Cardiac fibroblast (primary cell): Measurements from ENCODE around the gene RPS6KB2.
"Not testable (repeated sequence)": the region's sequence is repeated elsewhere in the genome, so short reads cannot be mapped to it uniquely, and the experiment has no call there.

ENCODE experiments used
- DNase-seq, 2 donors: peaks; one replicate each; pipeline versions ENCODE4 v3.0.0 to v3.0.0-alpha.2; 2010; ENCODE audit warnings: low read depth in 2 of 2
- H3K4me3 ChIP-seq, 2 donors: replicated peaks in 1 of 2; 1 replicate in 1 of 2; 2 replicates in 1 of 2; pipeline ENCODE4 v1.5.1; 2011; ENCODE audit warnings: low read depth in 2 of 2, low read length in 2 of 2, mild to moderate bottlenecking in 2 of 2, moderate library complexity in 1 of 2
- CTCF ChIP-seq: IDR thresholded peaks from one replicate; pipeline ENCODE4 v1.5.1; 2011; ENCODE audit warnings: low read depth, mild to moderate bottlenecking, low read length, inconsistent platforms

RPS6KB2 gene

DNA sequence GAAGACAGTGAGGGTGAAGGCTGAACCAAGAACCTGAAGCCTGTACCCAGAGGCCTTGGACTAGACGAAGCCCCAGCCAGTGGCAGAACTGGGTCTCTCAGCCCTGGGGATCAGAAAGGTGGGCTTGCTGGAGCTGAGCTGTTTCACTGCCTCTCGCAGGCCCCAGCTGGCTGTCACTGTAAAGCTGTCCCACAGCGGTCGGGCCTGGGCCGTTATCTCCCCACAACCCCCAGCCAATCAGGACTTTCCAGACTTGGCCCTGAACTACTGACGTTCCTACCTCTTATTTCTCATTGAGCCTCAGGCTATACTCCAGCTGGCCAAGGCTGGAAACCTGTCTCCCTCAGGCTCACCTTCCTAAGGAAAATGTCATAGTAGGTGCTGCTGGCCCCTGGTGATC lies 30.8 kb upstream of the RPS6KB2 start:
- no peak for TF ChIP-seq CTCF
- DNase-seq = no peak
- H3K4me3 ChIP-seq = no peak overlapping the region

- no peak overlapping the region for H3K4me3 ChIP-seq
- no peak for DNase-seq
These were observed 30.2 kb upstream of the RPS6KB2 start for GRCh38 chr11:67397986-67398660.

GRCh38 chr11:67398661-67399563 lies 29.4 kb upstream of the RPS6KB2 start:
- no peak for TF ChIP-seq CTCF
- no peak overlapping the region for H3K4me3 ChIP-seq
- DNase-seq = no peak

More at GRCh38 chr11:67397986-67398660, 30.2 kb upstream of the RPS6KB2 start:
- TF ChIP-seq CTCF = no peak

GRCh38 chr11:67400251-67400941 lies 27.9 kb upstream of the RPS6KB2 start:
- DNase-seq = peak in 1 of 2 donors; percentile 37
- no peak for TF ChIP-seq CTCF

GRCh38 chr11:67400942-67401494 lies 27.3 kb upstream of the RPS6KB2 start:
- H3K4me3 ChIP-seq = peak overlapping the region; percentile 97 to 99
- TF ChIP-seq CTCF = no peak
- DNase-seq = peak in 1 of 2 donors; percentile 15

More at GRCh38 chr11:67400251-67400941, 27.9 kb upstream of the RPS6KB2 start:
- peak overlapping the region; percentile 97 to 99 for H3K4me3 ChIP-seq

DNA sequence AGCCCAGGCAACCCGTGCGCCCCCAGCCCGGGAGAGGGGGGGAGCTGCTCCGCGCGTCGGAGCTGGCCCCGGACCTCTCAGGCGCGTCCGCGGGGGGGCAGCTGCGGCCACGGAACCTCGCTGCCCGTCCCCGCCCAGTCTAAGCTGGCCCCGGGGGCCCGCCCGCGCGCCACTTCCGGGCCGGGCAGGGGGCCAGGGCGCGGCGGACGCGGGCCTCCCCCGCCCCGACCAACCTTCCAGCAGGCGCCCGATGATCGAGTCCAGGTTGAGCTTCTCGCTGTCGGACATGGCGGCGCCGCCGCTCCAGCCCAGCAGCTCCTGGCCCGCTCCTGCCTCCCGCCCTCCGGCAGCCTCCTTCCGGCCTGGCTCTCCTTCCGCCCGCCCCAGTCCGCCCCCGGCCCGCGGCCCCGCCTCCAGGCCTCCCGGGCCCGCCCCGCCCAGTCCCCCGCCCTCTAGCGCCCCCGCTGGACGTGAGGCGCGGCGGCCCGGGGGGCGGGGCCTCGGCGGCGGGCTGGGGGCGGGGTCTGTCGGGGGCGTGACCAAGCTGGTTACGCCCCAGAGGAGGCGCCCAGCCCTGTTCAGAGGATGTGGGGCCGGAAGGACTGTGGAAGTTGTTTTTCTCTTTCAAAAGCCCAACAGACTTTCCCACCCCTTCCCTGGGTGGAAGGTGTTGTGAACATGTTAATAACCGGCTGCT lies 26.7 kb upstream of the RPS6KB2 start, which contains the start of gene PPP1CA:
Gene PPP1CA, minus strand, starts transcription at position 364 of the 697 bp plus-strand sequence. Its CDS starts 76 bp downstream, at position 288.
- DNase-seq = peak; percentile 85 to 94
- H3K4me3 ChIP-seq = peak within 1 kb of the TSS; percentile 97 to 99
- TF ChIP-seq CTCF = no peak

GRCh38 chr11:67402192-67402839 lies 26.0 kb upstream of the RPS6KB2 start:
- not testable (repeated sequence) for DNase-seq
- peak overlapping the region; percentile 19 to 39 for H3K4me3 ChIP-seq

DNA sequence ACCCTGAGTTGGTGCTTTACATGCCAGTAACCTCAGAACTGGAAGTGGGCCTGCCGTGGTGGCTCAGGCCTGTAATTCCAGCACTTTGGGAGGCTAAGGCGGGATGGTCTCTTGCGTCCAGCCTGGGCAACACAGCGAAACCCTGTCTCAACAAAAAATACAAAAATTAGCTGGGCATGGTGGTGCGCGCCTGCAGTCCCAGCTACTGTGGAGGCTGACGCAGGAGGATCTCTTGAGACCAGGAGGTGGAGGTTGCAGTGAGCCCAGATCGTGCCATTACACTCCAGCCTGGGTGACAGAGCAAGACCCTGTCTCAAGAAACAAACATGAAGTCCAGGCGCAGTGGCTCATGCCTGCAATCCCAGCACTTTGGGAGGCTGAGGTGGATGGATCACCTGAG lies 25.2 kb upstream of the RPS6KB2 start:
- not testable (repeated sequence) for H3K4me3 ChIP-seq, DNase-seq
